HG03558 (cell line): ENCODE results near the gene AOPEP.
A peak's percentile ranks its signal among the peaks of the same experiment; 100 is the strongest.
"Not testable (repeated sequence)": the region's sequence is repeated elsewhere in the genome, so short reads cannot be mapped to it uniquely, and the experiment has no call there.

Experiments
- ATAC-seq: cut with Tn5 transposase; IDR thresholded peaks from one replicate; pipeline ENCODE4 v1.9.1; 2021; ENCODE audit warnings: moderate number of reproducible peaks; ENCODE audit not compliant: unreplicated experiment; ENCODE audit errors: extremely low read depth

The AOPEP gene

DNA sequence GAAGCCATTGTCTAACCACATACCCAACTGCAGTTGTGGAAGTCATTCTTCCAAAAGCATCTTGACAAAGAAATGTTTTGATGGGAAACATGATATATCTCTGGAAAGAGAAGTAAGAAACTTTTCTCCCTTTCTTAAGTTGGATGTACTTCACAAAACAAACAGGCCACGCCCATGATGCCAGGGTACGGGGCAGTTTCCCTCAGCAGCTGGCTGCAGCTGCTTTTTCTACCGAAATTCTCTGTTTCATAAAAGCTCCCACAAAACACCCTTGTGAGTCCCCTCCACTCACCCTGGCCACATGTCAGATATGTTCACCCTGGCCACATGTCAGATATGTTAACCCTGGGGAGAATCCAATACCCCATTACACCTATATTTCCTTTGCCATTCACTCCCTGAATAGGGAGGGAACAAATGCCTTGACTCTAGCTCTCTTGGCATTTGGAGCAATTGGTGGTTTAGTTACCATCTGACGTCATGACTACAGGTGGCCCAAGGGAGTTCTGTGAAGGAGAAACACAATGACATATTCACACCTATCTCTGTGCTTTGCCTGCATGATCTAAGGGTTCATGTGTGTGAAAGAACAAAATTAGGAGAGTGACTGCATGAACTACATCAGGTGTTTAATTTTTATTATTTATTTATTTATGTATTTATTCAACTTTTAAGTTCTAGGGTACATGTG, 103.0 kb downstream of the AOPEP start:
- ATAC-seq: no peak

DNA sequence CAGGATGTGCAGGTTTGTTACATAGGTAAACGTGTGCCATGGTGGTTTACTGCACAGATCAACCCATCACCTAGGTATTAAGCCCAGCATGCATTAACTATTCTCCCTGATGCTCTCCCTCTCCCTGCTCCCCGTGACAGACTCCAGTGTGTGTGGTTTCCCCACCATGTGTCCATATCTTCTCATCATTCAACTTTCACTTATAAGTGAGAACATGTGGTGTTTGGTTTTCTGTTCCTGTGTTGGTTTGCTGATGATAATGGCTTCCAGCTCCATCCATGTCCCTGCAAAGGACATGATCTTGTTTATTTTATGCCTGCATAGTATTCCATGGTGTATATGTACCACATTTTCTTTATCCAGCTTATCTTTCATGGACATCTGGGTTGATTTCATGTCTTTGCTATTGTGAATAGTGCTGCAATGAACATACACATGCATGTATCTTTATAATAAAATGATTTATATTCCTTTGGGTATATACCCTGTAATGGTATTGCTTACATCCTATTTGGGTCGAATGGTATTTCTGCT, 103.6 kb downstream of the AOPEP start:
- ATAC-seq: not testable (repeated sequence)

DNA sequence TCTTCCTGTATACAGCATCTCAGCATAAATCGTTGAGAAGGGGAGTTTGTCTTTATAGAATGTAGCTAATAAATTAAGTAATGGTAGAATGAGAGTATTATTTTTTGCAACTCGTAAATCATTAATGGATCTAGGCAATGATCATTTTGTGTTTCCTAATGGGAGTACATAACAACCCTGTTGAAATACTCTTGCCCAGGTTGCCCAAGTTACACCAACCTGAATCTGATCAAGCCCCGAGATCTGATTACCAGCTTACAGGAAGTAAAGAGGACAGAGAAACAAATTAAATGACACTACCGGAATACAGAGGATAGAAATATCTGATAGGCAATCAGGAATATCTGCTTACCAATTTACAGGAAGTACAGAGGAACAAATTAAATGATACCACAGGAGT, 107.3 kb downstream of the AOPEP start:
- no peak for ATAC-seq

DNA sequence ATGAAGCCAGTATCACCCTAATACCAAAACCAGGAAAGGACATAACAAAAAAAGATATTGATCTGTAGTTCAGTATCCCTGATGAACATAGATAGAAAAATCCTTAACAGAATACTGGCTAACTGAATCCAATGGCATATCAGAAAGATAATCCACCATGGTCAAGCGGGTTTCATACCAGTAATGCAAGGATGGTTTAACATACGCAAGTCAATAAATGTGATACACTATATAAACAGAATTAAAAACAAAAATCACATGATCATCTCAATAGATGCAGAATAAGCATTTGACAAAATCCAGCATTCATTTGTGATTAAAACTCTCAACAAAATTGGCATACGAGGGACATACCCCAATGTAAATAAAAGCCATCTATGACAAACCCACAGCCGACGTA, 110.9 kb downstream of the AOPEP start:
- no peak for ATAC-seq

DNA sequence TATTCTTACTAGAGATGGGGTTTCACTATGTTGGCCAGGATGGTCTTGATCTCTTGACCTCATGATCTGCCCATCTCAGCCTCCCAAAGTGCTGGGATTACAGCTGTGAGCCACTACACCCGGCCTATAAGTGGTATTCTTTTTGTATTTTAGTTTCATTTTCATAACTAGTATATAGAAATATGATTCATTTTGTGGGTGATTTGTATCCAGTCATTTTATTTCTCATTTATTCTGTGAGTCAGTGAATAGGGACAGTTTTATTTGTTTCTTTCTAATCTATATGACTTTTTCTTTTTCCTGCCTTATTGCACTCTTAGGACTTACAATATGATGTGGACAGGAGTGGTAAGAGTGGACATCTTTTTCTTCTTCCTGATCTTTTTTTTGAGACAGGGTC, 112.9 kb downstream of the AOPEP start:
- ATAC-seq: no peak

DNA sequence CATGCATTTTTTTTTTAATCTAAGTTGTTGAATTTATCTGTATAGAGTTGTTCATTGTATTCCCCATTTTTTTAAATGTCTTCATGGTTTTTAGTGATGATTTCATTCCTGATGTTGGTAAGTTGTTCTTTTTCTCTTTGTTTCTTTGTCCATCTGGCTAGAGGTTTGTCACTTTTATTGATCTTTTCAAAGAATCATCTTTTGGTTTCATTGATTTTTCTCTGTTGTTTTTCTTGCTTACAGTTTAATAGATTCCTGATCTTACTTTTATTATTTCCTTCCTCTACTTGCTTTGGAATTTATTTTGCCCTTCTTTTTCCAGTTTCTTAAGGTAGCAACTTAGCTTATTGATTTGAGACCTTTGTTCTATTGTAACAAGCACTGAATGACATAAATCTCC, 114.2 kb downstream of the AOPEP start:
- no peak for ATAC-seq

DNA sequence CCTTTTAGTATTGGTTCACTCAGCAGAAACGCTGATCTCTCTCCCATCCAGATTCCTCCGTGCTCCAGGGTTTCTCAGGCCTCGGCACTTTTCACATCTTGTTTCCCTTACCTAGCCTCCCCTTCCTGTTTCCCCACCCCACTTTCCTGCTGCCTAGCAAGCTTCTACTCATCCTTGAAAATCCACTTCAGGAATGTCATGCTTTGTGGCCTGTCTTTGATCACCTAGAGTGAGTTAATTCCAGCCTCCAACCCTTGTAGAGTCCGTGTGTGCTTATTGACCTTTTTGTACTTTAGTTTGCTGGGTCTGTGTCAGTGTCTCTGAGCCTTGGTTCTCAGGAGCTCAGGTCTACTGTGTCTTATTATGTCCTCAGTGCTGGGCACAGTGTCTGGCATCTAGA, 116.6 kb downstream of the AOPEP start:
- no peak for ATAC-seq

DNA sequence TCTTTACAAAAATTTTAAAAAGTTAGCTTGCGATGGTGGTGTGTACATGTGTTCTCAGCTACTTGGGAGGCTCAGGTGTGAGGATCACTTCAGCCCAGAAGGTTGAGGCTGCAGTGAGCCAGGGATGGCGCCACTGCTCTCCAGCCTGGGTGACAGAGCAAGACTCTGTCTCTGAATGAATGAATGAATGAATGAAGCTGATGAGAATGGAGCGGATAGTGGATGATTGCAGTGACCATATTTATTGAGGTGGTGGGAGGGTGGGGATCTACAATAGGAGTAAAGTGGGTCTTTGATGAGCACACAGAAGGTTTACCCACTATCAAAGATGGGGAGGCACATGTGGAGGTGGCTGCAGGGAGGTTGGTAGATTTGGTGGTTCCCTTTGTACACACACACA, 120.2 kb downstream of the AOPEP start:
- no peak for ATAC-seq

DNA sequence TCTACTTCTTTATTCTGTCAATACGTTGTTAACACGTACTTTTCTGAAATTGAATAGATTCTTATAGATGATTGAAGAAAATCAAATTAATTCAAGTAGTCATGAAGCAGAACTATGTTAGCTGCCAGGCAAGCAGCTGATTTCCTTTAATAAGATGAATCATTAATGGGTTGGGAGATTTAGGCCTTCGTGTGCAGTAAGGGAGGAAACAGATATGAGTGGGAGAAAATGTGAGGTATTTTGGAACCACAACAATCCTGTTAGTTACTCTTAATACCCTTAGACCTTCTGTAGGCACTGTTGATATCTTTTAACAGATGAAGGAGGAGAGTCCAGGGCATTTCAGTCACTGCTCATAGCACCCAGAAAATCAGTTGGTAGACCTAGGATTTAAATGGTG, 121.0 kb downstream of the AOPEP start:
- no peak for ATAC-seq

DNA sequence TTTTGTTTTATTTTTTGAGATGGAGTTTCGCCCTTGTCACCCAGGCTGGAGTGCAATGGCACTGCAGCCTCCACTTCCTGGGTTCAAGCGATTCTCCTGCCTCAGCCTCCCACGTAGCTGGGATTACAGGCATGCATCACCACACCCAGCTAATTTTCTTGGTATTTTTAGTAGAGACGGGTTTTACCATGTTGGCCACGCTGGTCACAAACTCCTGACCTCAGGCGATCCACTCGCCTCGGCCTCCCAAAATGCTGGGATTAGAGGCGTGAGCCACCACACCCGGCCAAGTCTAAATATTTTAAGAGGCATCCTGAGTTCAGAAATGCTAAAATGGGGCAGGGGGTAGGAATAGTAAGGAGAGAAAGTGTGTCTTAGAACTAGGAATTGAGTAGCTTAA, 122.3 kb downstream of the AOPEP start:
- ATAC-seq: not testable (repeated sequence)

DNA sequence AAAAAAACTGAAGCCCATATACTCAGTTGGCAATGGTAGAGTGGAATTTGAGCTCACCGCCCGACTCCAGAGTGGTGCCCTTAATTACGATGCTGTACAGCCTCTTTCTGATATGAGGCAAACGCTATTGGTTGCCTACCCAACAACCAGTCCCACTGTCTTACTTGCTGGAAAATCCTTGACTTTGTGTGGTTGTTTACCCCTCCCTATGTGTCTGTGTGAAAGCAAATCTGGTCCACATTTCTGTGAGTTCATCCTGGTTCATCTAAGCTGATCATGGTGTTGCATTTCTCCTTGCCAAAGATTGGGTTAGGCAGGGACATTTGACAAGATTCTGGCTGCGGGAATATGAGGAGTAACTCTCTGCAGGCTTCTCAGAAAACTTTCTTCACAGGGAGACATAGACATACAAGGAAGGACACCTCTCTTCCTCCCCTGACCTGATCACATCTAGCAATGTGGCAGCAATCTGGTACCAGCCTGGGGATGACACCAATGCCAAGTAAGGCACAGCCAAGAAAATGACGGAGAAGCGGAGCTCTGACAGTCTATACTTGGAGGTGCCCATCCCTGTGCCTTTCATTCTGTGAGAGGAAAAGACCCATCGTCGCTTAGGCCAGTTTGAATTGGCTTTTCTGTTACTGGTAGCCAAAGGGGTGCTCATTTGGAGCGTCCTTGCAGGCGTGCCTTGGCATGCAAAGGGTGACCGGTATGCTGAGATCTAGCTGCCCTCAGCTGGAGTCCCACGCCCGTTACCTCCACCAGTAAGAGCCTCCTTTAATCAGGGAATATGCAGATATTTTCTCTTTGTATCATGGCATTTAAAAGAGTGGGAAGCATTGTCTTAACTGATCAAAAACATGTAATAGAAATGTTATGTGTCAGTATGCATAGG, 124.3 kb downstream of the AOPEP start:
- no peak for ATAC-seq

DNA sequence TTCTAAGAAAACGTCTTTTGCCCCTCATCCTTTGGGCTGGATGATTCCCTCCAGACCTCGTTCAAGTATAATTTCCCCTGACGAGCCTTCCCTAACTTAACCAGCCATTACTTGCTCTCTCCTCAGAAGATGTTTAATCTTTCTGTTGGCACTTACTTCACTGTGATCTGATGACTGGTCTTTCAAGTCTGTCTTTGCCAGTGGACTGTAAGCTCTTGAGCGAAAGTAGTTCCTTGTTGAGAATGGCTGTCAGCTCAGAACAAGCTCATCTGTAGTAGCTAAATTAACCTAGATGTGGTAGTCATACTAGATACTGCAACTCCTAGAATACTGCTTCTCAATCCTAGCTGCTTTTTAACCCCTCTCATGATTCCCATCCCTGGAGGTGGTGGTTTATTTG, 125.0 kb downstream of the AOPEP start:
- no peak for ATAC-seq

DNA sequence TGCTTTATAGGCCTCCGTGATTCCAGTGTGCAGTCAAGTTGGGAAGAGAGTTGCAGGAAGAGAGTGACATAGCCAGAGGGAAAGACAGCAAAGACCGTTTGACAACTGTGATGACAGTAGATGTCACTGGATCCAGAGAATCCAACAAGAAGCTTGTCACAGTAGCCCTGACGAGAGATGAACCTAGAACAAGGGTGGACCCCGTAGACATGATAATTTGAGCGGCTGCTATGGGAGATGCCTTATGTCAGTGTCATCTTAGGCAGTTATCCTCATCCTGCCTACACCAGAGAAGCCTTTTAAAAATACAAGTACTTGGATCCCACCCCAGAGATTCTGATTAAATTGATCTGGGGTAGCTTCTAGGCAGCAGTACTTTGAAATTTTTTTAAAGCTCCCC, 125.4 kb downstream of the AOPEP start:
- ATAC-seq: no peak

DNA sequence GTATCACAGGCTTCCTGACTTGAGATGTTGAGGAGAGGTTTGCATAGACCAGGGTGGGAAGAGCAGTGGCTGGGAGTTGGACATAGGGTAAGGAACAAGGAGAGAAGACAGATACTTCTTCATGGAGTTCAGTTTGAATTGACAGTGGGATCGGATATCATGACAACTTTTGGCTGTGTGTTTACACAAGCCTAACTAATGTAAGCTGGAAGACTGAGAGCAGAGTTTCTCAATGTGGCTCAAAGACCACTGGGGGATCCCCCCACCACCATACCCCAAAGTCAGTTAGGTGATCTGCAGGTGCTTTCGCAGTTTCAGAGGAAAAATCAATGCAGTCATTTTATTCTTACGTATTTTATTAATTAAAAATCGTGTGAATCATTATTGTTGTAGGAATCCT, 125.9 kb downstream of the AOPEP start:
- no peak for ATAC-seq

DNA sequence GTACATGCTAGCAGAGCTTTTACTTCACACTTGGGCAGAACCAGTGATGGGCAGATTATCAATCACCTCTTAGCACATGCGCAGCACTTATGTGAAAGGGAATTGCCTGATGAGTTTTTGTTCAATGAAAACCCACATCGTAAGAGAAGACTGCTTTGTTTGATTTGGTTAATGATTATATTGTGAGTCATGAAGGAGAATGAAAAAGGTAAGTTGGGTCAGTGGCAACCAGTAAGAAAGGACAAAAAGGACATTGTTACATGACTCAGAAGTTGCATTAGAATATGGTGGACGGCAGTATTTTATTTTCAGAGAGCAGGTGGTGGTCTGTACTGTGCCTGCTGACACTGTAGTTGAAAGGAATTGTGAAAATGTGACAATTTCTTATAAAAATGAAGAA, 127.4 kb downstream of the AOPEP start:
- no peak for ATAC-seq

DNA sequence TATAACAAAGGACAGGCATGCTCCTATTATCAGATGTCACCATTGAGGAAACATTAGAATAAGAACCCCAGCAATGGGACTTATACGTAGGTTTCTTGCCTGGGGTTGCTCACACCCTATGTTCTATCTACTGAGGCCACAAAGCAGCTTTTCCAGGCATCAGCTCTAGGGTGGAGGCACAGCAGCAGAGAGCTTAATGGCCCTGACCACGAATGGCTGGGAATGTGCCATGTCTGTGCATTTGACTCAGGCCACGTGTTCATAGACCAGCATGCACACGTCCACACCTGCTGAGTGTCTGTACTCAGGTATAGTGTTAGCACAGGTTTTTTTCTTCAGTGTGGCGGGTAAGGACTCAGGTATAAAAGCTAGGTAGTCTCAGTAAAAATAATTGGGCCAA, 129.4 kb downstream of the AOPEP start:
- ATAC-seq: no peak

DNA sequence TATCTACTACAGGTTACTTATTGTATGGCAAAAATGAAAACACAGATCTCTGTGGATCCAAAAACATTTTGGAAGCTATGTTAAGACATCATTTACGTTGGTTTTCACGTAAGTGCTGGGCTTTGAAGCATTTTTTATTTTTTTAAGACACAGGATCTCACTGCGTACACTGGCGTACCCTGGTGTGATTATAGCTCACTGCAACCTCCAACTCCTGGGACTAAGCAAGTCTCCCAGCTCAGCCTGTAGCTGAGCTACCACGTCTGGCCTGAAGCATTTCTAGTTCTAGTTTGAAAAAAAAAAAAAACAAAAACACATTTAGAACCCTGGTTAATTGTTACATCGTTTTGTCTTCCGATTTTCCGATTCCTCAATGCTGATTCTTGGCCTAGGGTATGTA, 131.3 kb downstream of the AOPEP start:
- no peak for ATAC-seq

DNA sequence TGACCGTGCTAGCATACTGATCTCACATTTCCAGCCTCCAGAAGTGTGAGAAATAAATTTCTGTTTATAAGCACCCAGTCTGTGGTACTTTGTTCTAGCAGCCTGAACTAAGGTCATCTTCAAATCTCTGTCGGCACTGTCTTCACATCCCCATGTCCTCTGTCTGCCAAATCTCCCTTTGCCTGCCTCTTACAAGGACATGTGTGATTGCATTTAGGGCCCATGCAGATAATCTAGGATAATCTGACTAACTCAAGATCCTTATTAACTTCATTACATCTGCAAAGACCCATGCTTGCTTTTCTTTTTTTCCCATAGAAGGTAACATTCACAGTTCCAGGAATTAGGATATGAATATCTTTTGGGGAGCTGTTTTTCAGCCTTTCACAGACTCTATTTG, 132.7 kb downstream of the AOPEP start:
- no peak for ATAC-seq

DNA sequence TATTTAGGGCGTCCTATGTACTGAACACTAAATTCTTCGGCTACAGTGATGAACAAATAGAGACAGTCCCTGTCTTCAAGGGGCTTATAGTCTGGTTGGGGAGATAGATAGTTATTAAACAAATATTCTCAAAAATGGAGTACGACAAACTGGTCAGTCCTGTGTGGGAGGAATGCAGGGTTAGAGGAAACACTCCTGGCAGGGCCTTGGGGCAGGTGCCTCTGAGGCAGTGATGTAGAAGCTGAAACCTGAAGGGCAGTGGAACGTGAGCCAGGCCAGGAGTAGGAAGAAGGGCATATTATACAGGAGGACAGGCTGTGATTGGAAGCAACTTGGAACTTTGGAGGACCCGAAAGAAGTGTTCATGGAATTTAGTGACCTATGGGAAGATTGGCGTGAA, 133.4 kb downstream of the AOPEP start:
- no peak for ATAC-seq

DNA sequence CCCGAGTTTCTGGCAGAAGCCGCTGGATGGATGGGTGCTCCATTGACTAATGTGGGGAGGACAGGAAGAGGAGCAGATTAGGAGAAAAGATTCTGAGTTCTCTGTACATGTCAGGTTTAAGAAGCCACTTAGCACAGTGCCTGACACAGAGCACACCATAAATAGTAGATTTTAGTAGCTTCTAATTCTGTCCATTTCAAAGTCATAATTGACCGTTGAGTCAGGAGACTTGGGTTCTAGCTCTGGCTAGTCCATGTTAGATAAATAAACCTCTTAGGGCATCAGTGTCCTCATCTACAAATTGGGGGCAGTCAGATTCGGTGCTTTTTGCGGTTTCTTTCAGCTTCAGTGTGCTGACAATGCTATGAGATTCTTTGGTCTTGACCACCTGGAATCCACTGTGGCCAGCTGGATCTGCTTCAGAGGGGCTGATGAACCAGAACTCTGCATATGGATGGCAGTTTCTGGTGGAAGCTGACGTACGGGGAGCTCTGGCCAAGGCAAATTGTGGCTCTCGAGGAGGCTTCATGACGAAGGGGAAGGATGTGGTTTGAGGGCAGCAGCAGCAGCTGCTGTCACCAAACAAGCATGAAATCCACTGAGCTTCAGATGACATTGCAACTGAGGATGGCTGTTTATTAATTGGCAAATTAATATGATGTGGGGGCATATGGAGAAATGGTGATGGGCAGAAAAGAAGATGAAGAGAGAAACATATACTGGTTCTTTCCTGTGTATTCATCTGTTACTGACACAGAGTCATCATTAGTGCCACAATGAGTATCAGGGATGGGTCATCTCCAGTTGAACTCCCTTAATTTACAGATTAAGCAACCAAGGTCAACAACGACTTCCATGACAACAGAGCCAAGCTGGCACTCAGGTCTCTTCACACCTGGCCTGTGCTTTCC, 134.4 kb downstream of the AOPEP start:
- peak; percentile 92 for ATAC-seq
